Suprapubic skin (tissue), 3 donors: Measurements from ENCODE around the gene CPB1.

Source experiments
- CTCF ChIP-seq, 2 donors: fragments of 200-600 bp in 1 of 2; fragments of 450-650 bp in 1 of 2; sonication (generic) in 1 of 2; IDR thresholded peaks; one replicate each; pipeline ENCODE4 v1.5.1; 2016 to 2019; ENCODE audit warnings: antibody characterized with exemption in 2 of 2, mild to moderate bottlenecking in 1 of 2, moderate library complexity in 1 of 2
- EP300 ChIP-seq: sonication (generic); formaldehyde crosslinking; IDR thresholded peaks from one replicate; pipeline ENCODE4 v1.6.1; 2017; ENCODE audit warnings: antibody characterized with exemption

DNA sequence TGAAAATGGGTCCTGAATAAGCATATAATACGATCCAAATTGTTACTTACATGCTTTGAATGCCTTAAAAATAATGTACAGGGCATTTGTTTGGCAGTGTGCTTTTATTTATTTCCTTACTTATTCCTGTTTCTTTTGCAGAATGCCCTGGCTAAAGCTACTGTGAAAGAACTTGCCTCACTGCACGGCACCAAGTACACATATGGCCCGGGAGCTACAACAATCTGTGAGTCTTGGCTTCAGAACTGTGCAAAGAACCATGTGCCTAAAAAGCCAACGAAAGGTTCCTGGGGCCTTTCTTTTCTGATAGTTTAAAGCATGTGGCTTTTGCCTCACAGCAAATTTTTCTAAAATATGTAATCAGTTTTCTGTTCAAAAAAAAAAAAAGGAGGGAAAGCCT is 29.7 kb downstream of the CPB1 start:
- TF ChIP-seq CTCF (IDR thresholded peaks at IDR 0.05) (no peak), EP300 (no peak)
